ENCODE data around the gene CAMTA1. TPM values are rescaled to one million over a fixed set of nuclear protein-coding genes. Genes with fewer than 3 reads are reported as not detected.
"Not testable (repeated sequence)": the region's sequence is repeated elsewhere in the genome, so short reads cannot be mapped to it uniquely, and the experiment has no call there.

Gene CAMTA1
- total RNA-seq, 4 donors from 2014 or later: 57.4 to 88.3 (median 62.1) TPM

- H3K27me3 ChIP-seq: no peaks in the 10 kb centered on the region
- H3K4me1 ChIP-seq: peaks cover 0 to 13% (median 0%) of the 10 kb centered on the region in 4 donors
- no peaks in the 10 kb centered on the region for H3K36me3 ChIP-seq
- peak; percentile 86 to 96 (median 96) for DNase-seq
- H3K9me3 ChIP-seq: no peaks in the 10 kb centered on the region
- peak overlapping the region in 1 of 4 donors; percentile 70 for H3K27ac ChIP-seq
- H3K4me3 ChIP-seq: peak overlapping the region; percentile 22 to 63 (median 56)
- peak in 1 of 2 donors; percentile 36 for TF ChIP-seq POLR2A (IDR thresholded peaks at IDR 0.05)
- TF ChIP-seq, protein P1, sequence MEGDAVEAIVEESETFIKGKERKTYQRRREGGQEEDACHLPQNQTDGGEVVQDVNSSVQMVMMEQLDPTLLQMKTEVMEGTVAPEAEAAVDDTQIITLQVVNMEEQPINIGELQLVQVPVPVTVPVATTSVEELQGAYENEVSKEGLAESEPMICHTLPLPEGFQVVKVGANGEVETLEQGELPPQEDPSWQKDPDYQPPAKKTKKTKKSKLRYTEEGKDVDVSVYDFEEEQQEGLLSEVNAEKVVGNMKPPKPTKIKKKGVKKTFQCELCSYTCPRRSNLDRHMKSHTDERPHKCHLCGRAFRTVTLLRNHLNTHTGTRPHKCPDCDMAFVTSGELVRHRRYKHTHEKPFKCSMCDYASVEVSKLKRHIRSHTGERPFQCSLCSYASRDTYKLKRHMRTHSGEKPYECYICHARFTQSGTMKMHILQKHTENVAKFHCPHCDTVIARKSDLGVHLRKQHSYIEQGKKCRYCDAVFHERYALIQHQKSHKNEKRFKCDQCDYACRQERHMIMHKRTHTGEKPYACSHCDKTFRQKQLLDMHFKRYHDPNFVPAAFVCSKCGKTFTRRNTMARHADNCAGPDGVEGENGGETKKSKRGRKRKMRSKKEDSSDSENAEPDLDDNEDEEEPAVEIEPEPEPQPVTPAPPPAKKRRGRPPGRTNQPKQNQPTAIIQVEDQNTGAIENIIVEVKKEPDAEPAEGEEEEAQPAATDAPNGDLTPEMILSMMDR (IDR thresholded peaks at IDR 0.05): no peak
These were observed 919.2 kb downstream of the CAMTA1 start for GRCh38 chr1:7704214-7705047.

DNA sequence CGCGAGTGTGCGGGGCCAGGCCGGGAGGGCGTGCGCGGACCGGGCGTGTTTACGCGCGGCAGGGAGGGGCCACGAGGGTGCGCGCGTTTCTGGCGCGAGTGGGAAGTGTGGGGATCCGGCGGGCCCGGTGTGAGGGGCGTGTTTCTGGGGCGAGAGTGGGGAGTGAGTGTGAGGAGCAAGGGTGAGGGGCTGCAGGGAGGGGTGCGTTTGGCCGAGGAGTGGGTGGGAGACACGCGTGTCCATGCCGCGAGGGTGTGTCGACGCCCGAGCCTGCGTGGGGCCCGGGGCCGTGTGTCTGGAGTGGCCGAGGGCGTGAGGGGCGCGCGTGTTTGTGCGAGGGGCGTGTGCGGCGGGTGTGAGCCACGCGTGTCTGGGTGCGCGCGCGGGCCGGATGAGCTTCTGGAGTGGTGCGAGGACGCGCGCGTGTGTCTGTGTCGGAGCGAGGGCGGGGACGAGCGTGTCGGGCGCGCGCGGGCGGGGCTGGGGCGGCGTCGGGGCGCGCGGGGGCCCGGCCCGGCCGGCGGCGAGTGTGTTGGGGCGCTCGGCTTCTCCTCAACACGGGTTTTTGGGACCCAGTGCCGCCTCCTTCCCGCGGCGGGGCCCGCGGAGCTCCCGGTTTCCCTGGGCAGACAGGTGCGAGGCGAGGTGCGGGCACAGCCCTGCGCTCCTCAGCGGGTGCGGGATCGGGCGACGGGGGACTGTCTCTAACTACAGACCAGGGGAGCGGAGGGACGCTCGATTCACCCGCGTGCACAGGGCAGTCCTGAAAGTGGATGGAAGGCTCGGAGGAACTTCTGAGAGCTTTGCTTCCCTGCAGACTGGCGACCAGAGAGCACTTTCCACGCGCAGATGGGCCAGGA lies 920.0 kb downstream of the CAMTA1 start:
- H3K9me3 ChIP-seq: no peaks in the 10 kb centered on the region
- no peak for TF ChIP-seq POLR2A (IDR thresholded peaks at IDR 0.05)
- H3K27me3 ChIP-seq: no peaks in the 10 kb centered on the region
- H3K36me3 ChIP-seq: no peaks in the 10 kb centered on the region
- peak overlapping the region; percentile 22 to 63 (median 56) for H3K4me3 ChIP-seq
- H3K27ac ChIP-seq: peak overlapping the region in 2 of 4 donors; percentile 46 to 70
- DNase-seq: peak; percentile 21 to 72 (median 57)
- H3K4me1 ChIP-seq: peaks cover 0 to 13% (median 0%) of the 10 kb centered on the region in 4 donors

GRCh38 chr1:7705908-7706216 lies 920.6 kb downstream of the CAMTA1 start:
- peak overlapping the region in 2 of 4 donors; percentile 53 to 63 for H3K4me3 ChIP-seq
- no peaks in the 10 kb centered on the region for H3K36me3 ChIP-seq
- no peaks in the 10 kb centered on the region for H3K27me3 ChIP-seq
- peaks cover 0 to 13% (median 0%) of the 10 kb centered on the region in 4 donors for H3K4me1 ChIP-seq
- DNase-seq: no peak
- peak overlapping the region in 2 of 4 donors; percentile 46 to 70 for H3K27ac ChIP-seq
- no peak for TF ChIP-seq POLR2A (IDR thresholded peaks at IDR 0.05)
- TF ChIP-seq, protein P1 (IDR thresholded peaks at IDR 0.05): no peak
- no peaks in the 10 kb centered on the region for H3K9me3 ChIP-seq

DNA sequence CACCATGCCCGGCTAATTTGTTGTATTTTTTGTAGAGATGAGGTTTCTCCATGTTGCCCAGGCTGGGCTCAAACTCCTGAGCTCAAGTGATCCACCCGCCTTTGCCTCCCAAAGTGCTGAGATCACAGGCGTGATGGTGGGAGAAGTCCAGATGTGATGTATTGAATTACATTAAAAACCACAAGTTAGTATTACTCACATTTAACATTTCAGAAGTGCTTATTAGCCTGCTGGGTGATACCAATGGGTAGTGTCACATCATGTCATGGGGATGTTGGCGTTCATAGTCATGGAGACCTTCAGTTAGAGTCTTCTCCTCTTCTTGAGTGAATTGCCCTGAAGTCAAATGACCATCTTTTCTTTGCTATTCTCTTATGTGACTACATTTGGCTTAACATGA lies 922.3 kb downstream of the CAMTA1 start:
- DNase-seq: no peak
- H3K4me1 ChIP-seq: peaks cover 0 to 13% (median 0%) of the 10 kb centered on the region in 4 donors
- H3K9me3 ChIP-seq: no peaks in the 10 kb centered on the region
- TF ChIP-seq, protein P1 (IDR thresholded peaks at IDR 0.05): no peak
- TF ChIP-seq POLR2A (IDR thresholded peaks at IDR 0.05): no peak
- H3K4me3 ChIP-seq: no peak overlapping the region
- no peak overlapping the region for H3K27ac ChIP-seq
- H3K27me3 ChIP-seq: no peaks in the 10 kb centered on the region
- no peaks in the 10 kb centered on the region for H3K36me3 ChIP-seq

DNA sequence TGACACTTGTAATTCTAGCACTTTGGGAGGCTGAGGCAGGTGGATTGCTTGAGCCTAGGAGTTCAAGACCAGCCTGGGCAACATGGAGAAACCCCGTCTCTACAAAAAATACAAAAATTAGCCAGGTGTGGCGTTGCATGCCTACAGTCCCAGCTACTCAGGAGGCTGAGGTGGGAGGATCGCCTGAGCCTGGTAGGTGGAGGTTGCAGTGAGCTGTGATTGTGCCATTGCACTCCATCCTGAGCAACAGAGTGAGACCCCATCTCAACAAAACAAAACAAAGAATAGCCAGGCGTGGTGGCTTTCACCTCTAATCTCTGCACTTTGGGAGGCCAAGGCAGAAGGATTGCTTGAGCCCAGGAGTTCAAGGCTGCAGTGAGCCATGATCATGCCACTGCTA lies 922.8 kb downstream of the CAMTA1 start:
- H3K4me1 ChIP-seq: peaks cover 0 to 13% (median 0%) of the 10 kb centered on the region in 4 donors
- H3K9me3 ChIP-seq, H3K27me3 ChIP-seq, H3K27ac ChIP-seq, DNase-seq, H3K36me3 ChIP-seq, H3K4me3 ChIP-seq: not testable (repeated sequence)

DNA sequence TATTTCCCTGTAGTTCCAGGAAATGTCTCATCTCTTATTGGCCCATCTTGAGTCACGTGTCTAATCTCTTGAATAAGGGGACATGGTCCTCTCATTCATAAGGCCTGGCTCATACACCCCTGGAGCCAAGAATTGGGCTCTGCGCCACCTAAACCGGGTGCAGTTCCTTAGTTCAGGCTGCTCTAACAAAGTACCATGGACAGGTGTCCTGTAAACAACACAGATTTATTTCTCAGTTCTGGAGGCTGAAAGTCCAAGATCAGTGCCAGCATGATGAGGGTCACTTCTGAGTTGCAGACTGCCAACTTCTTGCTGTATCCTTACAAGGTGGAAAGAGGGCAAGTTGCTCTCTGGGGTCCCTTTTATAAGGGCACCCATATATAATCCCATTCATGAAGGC lies 925.6 kb downstream of the CAMTA1 start:
- Histone ChIP-seq H3K27ac (no peak overlapping the region), H3K9me3 (no peaks in the 10 kb centered on the region), H3K27me3 (no peaks in the 10 kb centered on the region), H3K36me3 (no peaks in the 10 kb centered on the region), H3K4me3 (no peak overlapping the region), H3K4me1 (no peaks in the 10 kb centered on the region)
- TF ChIP-seq POLR2A (IDR thresholded peaks at IDR 0.05): no peak
- TF ChIP-seq, protein P1 (IDR thresholded peaks at IDR 0.05): no peak
- DNase-seq: no peak
